DMS79 (cell line): ENCODE data around the gene UFSP2.

ENCODE experiments used
- DNase-seq: peaks from one replicate; lab custom pipeline; 2025; lab: John Stamatoyannopoulos, UW

UFSP2 gene

GRCh38 chr4:185426960-185427688, 1.4 kb upstream of the UFSP2 start:
- no peak for DNase-seq

- no peak for DNase-seq
These were observed 688 bp downstream of the UFSP2 start for GRCh38 chr4:185424905-185425646.

GRCh38 chr4:185421366-185422124, 4.2 kb downstream of the UFSP2 start:
- DNase-seq: peak; percentile 20

- DNase-seq: no peak
These were observed 8.8 kb downstream of the UFSP2 start for GRCh38 chr4:185416955-185417354.

- DNase-seq: no peak
These were observed 13.4 kb downstream of the UFSP2 start for GRCh38 chr4:185412412-185412811.

- no peak for DNase-seq
These were observed 13.9 kb downstream of the UFSP2 start for GRCh38 chr4:185411849-185412248.

- DNase-seq: no peak
These were observed 17.3 kb downstream of the UFSP2 start for GRCh38 chr4:185408432-185408831.

GRCh38 chr4:185405296-185405999, 20.3 kb downstream of the UFSP2 start:
- DNase-seq: no peak

GRCh38 chr4:185404031-185404430, 21.7 kb downstream of the UFSP2 start:
- DNase-seq: no peak

GRCh38 chr4:185399466-185399865, 26.3 kb downstream of the UFSP2 start:
- DNase-seq: no peak

GRCh38 chr4:185398618-185399017, 27.1 kb downstream of the UFSP2 start:
- DNase-seq: no peak

GRCh38 chr4:185396724-185397385, 28.9 kb downstream of the UFSP2 start, which contains the start of gene ANKRD37:
Gene ANKRD37 (plus strand): TSS chr4:185396841. CDS start chr4:185396924, 83 bp downstream.
- DNase-seq: peak; percentile 17

GRCh38 chr4:185395956-185396723, 29.6 kb downstream of the UFSP2 start:
- DNase-seq: peak; percentile 75

- peak; percentile 35 for DNase-seq
These were observed 30.4 kb downstream of the UFSP2 start, which contains the start of gene LRP2BP for GRCh38 chr4:185395238-185395955. Gene LRP2BP (minus strand): TSS chr4:185395924. CDS start chr4:185378186, 17,738 bp downstream.

GRCh38 chr4:185394568-185395237, 31.1 kb downstream of the UFSP2 start:
- no peak for DNase-seq

GRCh38 chr4:185392156-185392555, 33.6 kb downstream of the UFSP2 start:
- no peak for DNase-seq

- no peak for DNase-seq
These were observed 34.8 kb downstream of the UFSP2 start for GRCh38 chr4:185390941-185391340.

GRCh38 chr4:185387957-185388356, 37.8 kb downstream of the UFSP2 start:
- no peak for DNase-seq

- DNase-seq: no peak
These were observed 40.8 kb downstream of the UFSP2 start for GRCh38 chr4:185384930-185385331.
